MM.1S (cell line): ENCODE results near the gene AP1AR.
A peak's percentile ranks its signal among the peaks of the same experiment; 100 is the strongest.

Experiments used
- DNase-seq: peaks from one replicate; pipeline ENCODE4 v3.0.0-alpha.2; 2015
- H2AFZ ChIP-seq: fragments of 300-600 bp; sonication (generic); 2 replicates; pipeline ENCODE4 v1.6.0; 2016; ENCODE audit warnings: antibody characterized with exemption, low read length
- H3F3A ChIP-seq: fragments of 300-600 bp; sonication (generic); 2 replicates; pipeline ENCODE4 v1.6.1; 2016; ENCODE audit warnings: mild to moderate bottlenecking, antibody characterized with exemption, low read length, moderate library complexity, mixed read lengths; ENCODE audit not compliant: insufficient read depth
- H3K27ac ChIP-seq: fragments of 300-600 bp; sonication (generic); 2 replicates; pipeline ENCODE4 v1.5.1; 2016; ENCODE audit warnings: mild to moderate bottlenecking, low read length
- H3K27me3 ChIP-seq: fragments of 300-600 bp; sonication (generic); replicated peaks from 2 replicates; pipeline ENCODE4 v1.6.0; 2016; ENCODE audit warnings: low read length; ENCODE audit not compliant: insufficient read depth
- H3K36me3 ChIP-seq: fragments of 300-600 bp; sonication (generic); replicated peaks from 2 replicates; pipeline ENCODE4 v1.6.1; 2016; ENCODE audit warnings: mild to moderate bottlenecking, low read length, mixed read lengths; ENCODE audit not compliant: insufficient read depth
- H3K4me1 ChIP-seq: fragments of 300-600 bp; sonication (generic); 2 replicates; pipeline ENCODE4 v1.6.1; 2016; ENCODE audit warnings: low read length, mixed read lengths
- H3K4me2 ChIP-seq: fragments of 300-600 bp; sonication (generic); 2 replicates; pipeline ENCODE4 v1.6.0; 2016; ENCODE audit warnings: low read depth, low read length
- H3K4me3 ChIP-seq: fragments of 300-600 bp; sonication (generic); 2 replicates; pipeline ENCODE4 v1.5.1; 2016; ENCODE audit warnings: low read length, mixed read lengths
- H3K79me2 ChIP-seq: fragments of 300-600 bp; sonication (generic); 2 replicates; pipeline ENCODE4 v1.6.1; 2016; ENCODE audit warnings: mixed run types, low read length, mixed read lengths
- H3K9ac ChIP-seq: fragments of 300-600 bp; sonication (generic); 2 replicates; pipeline ENCODE4 v1.6.1; 2016; ENCODE audit warnings: low read length, mixed read lengths
- H3K9me2 ChIP-seq: fragments of 300-600 bp; sonication (generic); replicated peaks from 2 replicates; pipeline ENCODE4 v1.6.1; 2016; ENCODE audit warnings: mild to moderate bottlenecking, low read length, mixed read lengths; ENCODE audit not compliant: insufficient read depth
- H3K9me3 ChIP-seq: fragments of 300-600 bp; sonication (generic); replicated peaks from 2 replicates; pipeline ENCODE4 v1.6.1; 2016; ENCODE audit warnings: mild to moderate bottlenecking, low read length, mixed read lengths; ENCODE audit not compliant: insufficient read depth
- H4K20me1 ChIP-seq: fragments of 300-600 bp; sonication (generic); 2 replicates; pipeline ENCODE4 v1.6.1; 2016; ENCODE audit warnings: mild to moderate bottlenecking, low read length, moderate library complexity, mixed read lengths; ENCODE audit not compliant: insufficient read depth
- EZH2 ChIP-seq: fragments of 300-600 bp; sonication (generic); optimal IDR thresholded peaks from 2 replicates; pipeline ENCODE3; 2017; ENCODE audit warnings: low read depth, mild to moderate bottlenecking, antibody characterized with exemption, low read length, mixed read lengths
- EZH2phosphoT487 ChIP-seq: fragments of 300-600 bp; sonication (generic); IDR thresholded peaks from 2 replicates; pipeline ENCODE4 v1.6.1; 2018; ENCODE audit warnings: antibody characterized with exemption, low read length
- TF ChIP-seq, protein P1 (sequence below): fragments of 300-600 bp; sonication (generic); IDR thresholded peaks from 2 replicates; pipeline ENCODE4 v1.5.1; 2016; ENCODE audit warnings: antibody characterized with exemption, low read length, mixed read lengths

AP1AR gene

DNA sequence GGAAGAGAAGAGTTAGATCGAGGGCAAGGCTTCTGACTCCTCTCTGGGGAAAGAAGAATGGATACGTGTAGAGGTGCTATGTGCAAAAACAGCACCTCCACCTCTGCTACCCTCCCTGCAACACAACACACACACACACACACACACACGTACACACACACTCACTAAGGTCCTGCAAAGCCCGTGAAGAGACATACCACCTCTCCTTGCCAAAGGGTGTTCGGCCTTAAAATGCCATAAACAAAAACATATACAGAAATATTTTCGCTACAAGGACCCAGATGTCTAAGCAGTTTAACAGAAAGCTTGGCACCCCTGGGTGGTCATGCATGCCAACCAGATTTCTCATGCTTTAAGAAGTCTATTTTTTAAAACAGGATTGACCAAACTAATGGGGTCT lies 52.6 kb downstream of the AP1AR start:
- H4K20me1 ChIP-seq, result no peaks in the 10 kb centered on the region; the same call in 1 of the 2 replicates
- H3K4me1 ChIP-seq, result peaks cover 44% of the 10 kb centered on the region
- no peaks in the 10 kb centered on the region for H3K9me2 ChIP-seq
- TF ChIP-seq EZH2phosphoT487 (no peak), EZH2 (no peak)
- TF ChIP-seq, protein P1, sequence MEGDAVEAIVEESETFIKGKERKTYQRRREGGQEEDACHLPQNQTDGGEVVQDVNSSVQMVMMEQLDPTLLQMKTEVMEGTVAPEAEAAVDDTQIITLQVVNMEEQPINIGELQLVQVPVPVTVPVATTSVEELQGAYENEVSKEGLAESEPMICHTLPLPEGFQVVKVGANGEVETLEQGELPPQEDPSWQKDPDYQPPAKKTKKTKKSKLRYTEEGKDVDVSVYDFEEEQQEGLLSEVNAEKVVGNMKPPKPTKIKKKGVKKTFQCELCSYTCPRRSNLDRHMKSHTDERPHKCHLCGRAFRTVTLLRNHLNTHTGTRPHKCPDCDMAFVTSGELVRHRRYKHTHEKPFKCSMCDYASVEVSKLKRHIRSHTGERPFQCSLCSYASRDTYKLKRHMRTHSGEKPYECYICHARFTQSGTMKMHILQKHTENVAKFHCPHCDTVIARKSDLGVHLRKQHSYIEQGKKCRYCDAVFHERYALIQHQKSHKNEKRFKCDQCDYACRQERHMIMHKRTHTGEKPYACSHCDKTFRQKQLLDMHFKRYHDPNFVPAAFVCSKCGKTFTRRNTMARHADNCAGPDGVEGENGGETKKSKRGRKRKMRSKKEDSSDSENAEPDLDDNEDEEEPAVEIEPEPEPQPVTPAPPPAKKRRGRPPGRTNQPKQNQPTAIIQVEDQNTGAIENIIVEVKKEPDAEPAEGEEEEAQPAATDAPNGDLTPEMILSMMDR, result no peak
- peak overlapping the region; percentile 81 for H3K4me3 ChIP-seq
- peak overlapping the region; percentile 55; the same call in 1 of the 2 replicates for H3K27ac ChIP-seq
- H3K9me3 ChIP-seq, result no peaks in the 10 kb centered on the region
- peak overlapping the region; percentile 91; the same call in 1 of the 2 replicates for H3K9ac ChIP-seq
- H3K27me3 ChIP-seq, result no peaks in the 10 kb centered on the region
- no peak for DNase-seq
- peaks cover 56% of the 10 kb centered on the region for H3F3A ChIP-seq
- H2AFZ ChIP-seq, result no peak overlapping the region
- no peaks in the 10 kb centered on the region; the same call in 1 of the 2 replicates for H3K36me3 ChIP-seq
- H3K4me2 ChIP-seq, result peak overlapping the region; percentile 82
- peaks cover 74% of the 10 kb centered on the region for H3K79me2 ChIP-seq

DNA sequence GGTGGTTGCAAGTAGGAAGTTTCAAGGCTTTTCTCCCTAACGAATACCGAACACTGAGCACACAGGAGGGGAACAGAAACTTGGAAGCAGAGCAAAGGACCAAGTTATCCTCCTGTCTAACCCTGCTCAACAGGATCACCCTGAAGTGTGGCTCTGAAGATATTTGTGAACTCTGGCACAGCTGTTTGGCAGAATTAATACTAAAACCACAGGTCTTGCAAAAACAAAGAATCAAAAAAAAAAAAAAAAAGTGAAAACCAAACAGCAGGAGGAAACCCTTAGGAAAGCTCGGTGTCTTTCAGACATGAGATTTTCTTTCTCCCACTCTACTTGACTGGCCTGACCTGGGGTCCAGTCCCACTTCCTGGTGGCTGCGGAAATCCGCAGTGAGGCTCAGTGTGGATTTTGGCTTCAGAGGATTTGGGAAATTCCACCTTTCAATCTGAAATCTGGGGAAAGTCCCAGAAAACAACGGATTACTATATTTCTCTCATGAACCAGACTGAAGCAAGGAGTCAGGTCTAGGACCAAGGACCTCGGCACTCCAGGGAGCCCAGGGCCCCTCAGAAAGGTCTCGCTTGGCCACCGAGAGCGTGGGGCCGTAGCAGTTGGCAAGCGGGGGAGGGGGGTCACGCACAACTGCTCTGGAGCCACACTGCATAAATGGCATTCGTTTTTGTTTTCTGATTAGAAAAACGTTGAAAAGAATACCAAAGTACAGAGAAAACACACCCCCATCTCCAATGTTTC lies 53.2 kb downstream of the AP1AR start:
- H3K36me3 ChIP-seq, result no peaks in the 10 kb centered on the region; the same call in 1 of the 2 replicates
- H4K20me1 ChIP-seq, result no peaks in the 10 kb centered on the region; the same call in 1 of the 2 replicates
- H3K27me3 ChIP-seq, result no peaks in the 10 kb centered on the region
- H3K27ac ChIP-seq, result peak overlapping the region; percentile 55; the same call in 1 of the 2 replicates
- peak overlapping the region; percentile 81 for H3K4me3 ChIP-seq
- peak overlapping the region; percentile 91 for H3K9ac ChIP-seq
- peaks cover 69% of the 10 kb centered on the region for H3K79me2 ChIP-seq
- H3K9me3 ChIP-seq, result no peaks in the 10 kb centered on the region
- DNase-seq, result peak; percentile 30
- H3K4me1 ChIP-seq, result peaks cover 47% of the 10 kb centered on the region
- TF ChIP-seq EZH2, result no peak
- TF ChIP-seq EZH2phosphoT487, result no peak
- TF ChIP-seq, protein P1, result no peak
- peaks cover 52% of the 10 kb centered on the region for H3F3A ChIP-seq
- peak overlapping the region; percentile 82 for H3K4me2 ChIP-seq
- no peaks in the 10 kb centered on the region for H3K9me2 ChIP-seq
- H2AFZ ChIP-seq, result peak overlapping the region; percentile 87

DNA sequence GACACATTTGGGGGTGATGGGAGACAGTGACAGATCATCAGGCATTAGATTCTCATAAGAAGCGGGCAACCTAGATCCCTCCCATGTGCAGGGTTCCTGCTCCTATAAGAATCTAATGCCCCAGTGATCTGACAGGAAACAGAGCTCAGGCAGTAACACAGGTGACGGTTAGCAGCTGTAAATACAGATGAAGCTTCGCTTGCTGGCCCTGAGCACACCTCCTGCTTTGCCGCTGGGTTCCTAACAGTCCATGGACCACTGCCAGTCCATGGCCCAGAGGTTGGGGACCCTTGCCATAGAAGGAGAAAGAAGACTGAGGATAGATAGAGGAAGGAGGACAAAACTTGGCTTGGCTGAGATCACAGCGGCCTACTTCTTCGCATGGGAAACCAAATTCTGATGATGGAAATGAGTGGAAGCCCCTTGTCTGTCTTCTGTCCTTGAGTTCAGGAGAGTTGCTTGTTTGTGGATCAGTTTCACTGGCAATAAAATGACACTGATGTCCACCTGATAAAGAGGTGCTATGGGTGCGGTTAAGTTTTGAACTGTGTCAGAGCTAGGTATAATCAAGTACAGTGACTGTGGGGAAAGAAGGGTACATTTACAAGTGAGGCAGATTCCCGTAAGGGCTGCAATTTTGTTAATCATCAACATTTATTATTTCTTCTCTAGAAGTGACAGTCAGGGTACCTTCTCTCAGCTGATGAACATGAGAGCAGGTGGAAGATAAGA lies 55.8 kb downstream of the AP1AR start:
- peaks cover 32% of the 10 kb centered on the region for H3F3A ChIP-seq
- peaks cover 43% of the 10 kb centered on the region for H3K79me2 ChIP-seq
- H2AFZ ChIP-seq, result no peak overlapping the region
- DNase-seq, result no peak
- H3K36me3 ChIP-seq, result no peaks in the 10 kb centered on the region; the same call in 1 of the 2 replicates
- H3K9me3 ChIP-seq, result no peaks in the 10 kb centered on the region
- H4K20me1 ChIP-seq, result no peaks in the 10 kb centered on the region; the same call in 1 of the 2 replicates
- no peak for TF ChIP-seq EZH2phosphoT487
- TF ChIP-seq EZH2, result no peak
- TF ChIP-seq, protein P1, result no peak
- no peaks in the 10 kb centered on the region for H3K9me2 ChIP-seq
- no peaks in the 10 kb centered on the region for H3K27me3 ChIP-seq
- peak overlapping the region; percentile 64; the same call in 1 of the 2 replicates for H3K27ac ChIP-seq
- no peak overlapping the region for H3K4me3 ChIP-seq
- peak overlapping the region; percentile 66; the same call in 1 of the 2 replicates for H3K4me2 ChIP-seq
- peaks cover 28% of the 10 kb centered on the region for H3K4me1 ChIP-seq
- no peak overlapping the region for H3K9ac ChIP-seq
